ENCODE data around the gene NUP210. TPM values are rescaled to one million over a fixed set of nuclear protein-coding genes. Genes with fewer than 3 reads are reported as not detected.

Gene NUP210
- total and polyA plus RNA-seq, 2 donors (not counting 3 experiments of a cell fraction or from before 2014, with no cell fraction given), result 0.14 to 0.84 TPM

DNA sequence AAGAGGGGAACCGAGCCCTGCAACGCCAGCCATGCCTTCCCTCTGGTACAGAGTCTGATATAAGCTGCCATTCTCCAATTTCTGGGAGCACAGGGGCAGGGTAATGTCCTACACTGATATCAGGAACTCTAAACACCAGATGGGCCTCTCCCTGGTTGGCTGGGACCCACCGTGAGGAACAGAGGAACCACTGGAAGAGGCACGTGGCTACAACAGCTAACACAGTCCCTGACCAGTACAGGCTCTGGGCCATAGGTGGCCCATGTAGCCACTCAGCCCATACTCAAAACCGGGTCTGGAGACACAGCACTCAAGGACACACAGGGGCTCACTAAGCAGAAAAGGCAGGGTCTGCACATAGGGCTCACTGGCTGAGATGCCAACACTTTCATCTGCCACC, 13.9 kb downstream of the NUP210 start:
- ChIA-PET POLR2A (no interaction called here), CTCF (no interaction called here)
- intact Hi-C loops (cut with micrococcal nuclease) (no loop called here), dilution Hi-C loops (cut with MboI; ENCODE audit: extremely low pct_ligation_motif_present, low sequenced_read_pairs) (no loop called here)
- no peaks in the 10 kb centered on the region for H3K9me3 ChIP-seq (replicated peaks; ENCODE audit: control insufficient read depth, insufficient read depth, low read length)
- H3K4me1 ChIP-seq (ENCODE audit: control insufficient read depth, extremely low read depth, insufficient read depth, low read length), result no peaks in the 10 kb centered on the region
- FAIRE-seq, result no peak
- H3K4me3 ChIP-seq (replicated peaks in 1 of 3; ENCODE audit: insufficient read depth in 1 of 3, low read depth in 1 of 3, low read length in 3 of 3), result no peak overlapping the region
- DNase-seq (ENCODE audit: low read depth, low spot score), result no peak
- no peak overlapping the region for H3K27ac ChIP-seq (ENCODE audit: insufficient read depth, low read depth, low read length)
- H3K9me1 ChIP-seq (replicated peaks; ENCODE audit: control insufficient read depth, extremely low read depth, insufficient read depth, low read length), result no peaks in the 10 kb centered on the region
- H4K20me1 ChIP-seq (replicated peaks; ENCODE audit: control insufficient read depth, extremely low read depth, insufficient read depth, low read length), result no peaks in the 10 kb centered on the region
- no peak overlapping the region for H2AFZ ChIP-seq (ENCODE audit: low read depth, low read length)
- no peaks in the 10 kb centered on the region for H3K27me3 ChIP-seq (ENCODE audit: control insufficient read depth in 2 of 2, insufficient read depth in 2 of 2, low read length in 2 of 2)
- H3K9ac ChIP-seq (replicated peaks; ENCODE audit: extremely low read depth, insufficient read depth, low read length), result no peak overlapping the region
- BruUV-seq (replicated peaks), result no TSS peak
- H3K79me2 ChIP-seq (ENCODE audit: control insufficient read depth, insufficient read depth, low read length), result no peaks in the 10 kb centered on the region
- no peak overlapping the region for H3K4me2 ChIP-seq (ENCODE audit: insufficient read depth, low read length)
- TF ChIP-seq, protein P1, sequence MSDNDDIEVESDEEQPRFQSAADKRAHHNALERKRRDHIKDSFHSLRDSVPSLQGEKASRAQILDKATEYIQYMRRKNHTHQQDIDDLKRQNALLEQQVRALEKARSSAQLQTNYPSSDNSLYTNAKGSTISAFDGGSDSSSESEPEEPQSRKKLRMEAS (IDR thresholded peaks at IDR 0.05; ENCODE audit: insufficient read depth, insufficient read length), result no peak
- TF ChIP-seq MYC (IDR thresholded peaks at IDR 0.05; ENCODE audit: low read depth, low read length) (no peak), FOS (IDR thresholded peaks at IDR 0.05; ENCODE audit: borderline replicate concordance, insufficient read depth, low read length) (no peak), GATA2 (IDR thresholded peaks at IDR 0.05; ENCODE audit: insufficient read depth, insufficient read length, low read depth, low read length) (no peak), JUN (IDR thresholded peaks at IDR 0.05; ENCODE audit: borderline replicate concordance, insufficient read depth, insufficient read length, low read depth) (no peak), POLR2A (IDR thresholded peaks at IDR 0.05; ENCODE audit: low read depth, low read length) (no peak), EZH2 (IDR thresholded peaks at IDR 0.05; ENCODE audit: borderline replicate concordance, low read depth, low read length, severe bottlenecking) (no peak), POLR2AphosphoS5 (IDR thresholded peaks at IDR 0.05; ENCODE audit: insufficient read depth, low read depth, low read length) (no peak)
- TF ChIP-seq, protein P2, sequence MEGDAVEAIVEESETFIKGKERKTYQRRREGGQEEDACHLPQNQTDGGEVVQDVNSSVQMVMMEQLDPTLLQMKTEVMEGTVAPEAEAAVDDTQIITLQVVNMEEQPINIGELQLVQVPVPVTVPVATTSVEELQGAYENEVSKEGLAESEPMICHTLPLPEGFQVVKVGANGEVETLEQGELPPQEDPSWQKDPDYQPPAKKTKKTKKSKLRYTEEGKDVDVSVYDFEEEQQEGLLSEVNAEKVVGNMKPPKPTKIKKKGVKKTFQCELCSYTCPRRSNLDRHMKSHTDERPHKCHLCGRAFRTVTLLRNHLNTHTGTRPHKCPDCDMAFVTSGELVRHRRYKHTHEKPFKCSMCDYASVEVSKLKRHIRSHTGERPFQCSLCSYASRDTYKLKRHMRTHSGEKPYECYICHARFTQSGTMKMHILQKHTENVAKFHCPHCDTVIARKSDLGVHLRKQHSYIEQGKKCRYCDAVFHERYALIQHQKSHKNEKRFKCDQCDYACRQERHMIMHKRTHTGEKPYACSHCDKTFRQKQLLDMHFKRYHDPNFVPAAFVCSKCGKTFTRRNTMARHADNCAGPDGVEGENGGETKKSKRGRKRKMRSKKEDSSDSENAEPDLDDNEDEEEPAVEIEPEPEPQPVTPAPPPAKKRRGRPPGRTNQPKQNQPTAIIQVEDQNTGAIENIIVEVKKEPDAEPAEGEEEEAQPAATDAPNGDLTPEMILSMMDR (IDR thresholded peaks at IDR 0.05; ENCODE audit: extremely low read depth in 1 of 2, insufficient read depth in 1 of 2, low read depth in 1 of 2, low read length in 2 of 2), result no peak
- H3K36me3 ChIP-seq (ENCODE audit: control insufficient read depth in 2 of 2, extremely low read depth in 1 of 2, insufficient read depth in 2 of 2, low read length in 2 of 2), result no peaks in the 10 kb centered on the region

All from endothelial cell of umbilical vein (primary cell).